ENCODE data around the gene CNOT11. TPM values are rescaled to one million over a fixed set of nuclear protein-coding genes. Genes with fewer than 3 reads are reported as not detected.

The CNOT11 gene
- total RNA-seq, 2 donors from 2014 or later = 27.8 to 34.2 TPM

GRCh38 chr2:101300836-101301235 is 48.1 kb downstream of the CNOT11 start:
- Histone ChIP-seq H3K4me3 (no peak overlapping the region), H3K9me3 (no peaks in the 10 kb centered on the region), H3K27ac (no peak overlapping the region), H3K27me3 (replicated peaks; ENCODE audit: insufficient read depth) (no peaks in the 10 kb centered on the region), H3K4me1 (ENCODE audit: control insufficient read depth in 1 of 2, low read depth in 2 of 2) (peaks cover 43 to 62% of the 10 kb centered on the region in 2 donors), H3K36me3 (no peaks in the 10 kb centered on the region)
- DNase-seq (ENCODE audit: low spot score) = no peak
- ATAC-seq (ENCODE audit: insufficient number of reproducible peaks, low FRiP score, low read depth) = no peak
- TF ChIP-seq CTCF (IDR thresholded peaks at IDR 0.05) = no peak

- no peaks in the 10 kb centered on the region for H3K27me3 ChIP-seq (replicated peaks; ENCODE audit: insufficient read depth)
- no peak overlapping the region for H3K27ac ChIP-seq
- H3K4me3 ChIP-seq = no peak overlapping the region
- H3K9me3 ChIP-seq = no peaks in the 10 kb centered on the region
- ATAC-seq (ENCODE audit: insufficient number of reproducible peaks, low FRiP score, low read depth) = no peak
- no peak for TF ChIP-seq CTCF (IDR thresholded peaks at IDR 0.05)
- no peaks in the 10 kb centered on the region for H3K36me3 ChIP-seq
- no peak for DNase-seq (ENCODE audit: low spot score)
- H3K4me1 ChIP-seq (ENCODE audit: control insufficient read depth in 1 of 2, low read depth in 2 of 2) = peaks cover 38 to 61% of the 10 kb centered on the region in 2 donors
These were observed 49.3 kb downstream of the CNOT11 start for GRCh38 chr2:101302016-101302415.

- Histone ChIP-seq H3K9me3 (no peaks in the 10 kb centered on the region), H3K4me1 (ENCODE audit: control insufficient read depth in 1 of 2, low read depth in 2 of 2) (peaks cover 36 to 47% of the 10 kb centered on the region in 2 donors), H3K27ac (no peak overlapping the region), H3K27me3 (replicated peaks; ENCODE audit: insufficient read depth) (no peaks in the 10 kb centered on the region), H3K4me3 (peak overlapping the region; percentile 25), H3K36me3 (no peaks in the 10 kb centered on the region)
- DNase-seq (ENCODE audit: low spot score) (no peak), ATAC-seq (ENCODE audit: insufficient number of reproducible peaks, low FRiP score, low read depth) (no peak)
- TF ChIP-seq CTCF (IDR thresholded peaks at IDR 0.05) = no peak
These were observed 51.0 kb downstream of the CNOT11 start for GRCh38 chr2:101303688-101304087.

- Histone ChIP-seq H3K27ac (peak overlapping the region in 1 of 2 donors; percentile 24), H3K4me1 (ENCODE audit: control insufficient read depth in 1 of 2, low read depth in 2 of 2) (peaks cover 37 to 46% of the 10 kb centered on the region in 2 donors), H3K9me3 (no peaks in the 10 kb centered on the region), H3K27me3 (replicated peaks; ENCODE audit: insufficient read depth) (no peaks in the 10 kb centered on the region), H3K36me3 (no peaks in the 10 kb centered on the region), H3K4me3 (peak overlapping the region; percentile 92)
- no peak for TF ChIP-seq CTCF (IDR thresholded peaks at IDR 0.05)
- no peak for ATAC-seq (ENCODE audit: insufficient number of reproducible peaks, low FRiP score, low read depth)
- no peak for DNase-seq (ENCODE audit: low spot score)
These were observed 52.3 kb downstream of the CNOT11 start for GRCh38 chr2:101305035-101305434.

- Histone ChIP-seq H3K36me3 (no peaks in the 10 kb centered on the region), H3K27ac (peak overlapping the region in 1 of 2 donors; percentile 24), H3K27me3 (replicated peaks; ENCODE audit: insufficient read depth) (no peaks in the 10 kb centered on the region), H3K4me3 (peak overlapping the region; percentile 92), H3K4me1 (ENCODE audit: control insufficient read depth in 1 of 2, low read depth in 2 of 2) (peaks cover 37 to 42% of the 10 kb centered on the region in 2 donors), H3K9me3 (no peaks in the 10 kb centered on the region)
- DNase-seq (ENCODE audit: low spot score) = no peak
- no peak for ATAC-seq (ENCODE audit: insufficient number of reproducible peaks, low FRiP score, low read depth)
- TF ChIP-seq CTCF (IDR thresholded peaks at IDR 0.05) = no peak
These were observed 52.9 kb downstream of the CNOT11 start for GRCh38 chr2:101305492-101306078.
